ENCODE data around the gene MPV17L2. TPM values are rescaled to one million over a fixed set of nuclear protein-coding genes. Genes with fewer than 3 reads are reported as not detected.

The MPV17L2 gene
- total and polyA plus RNA-seq, 3 donors from 2014 or later = 11.2 to 15.8 (median 15.2) TPM

DNA sequence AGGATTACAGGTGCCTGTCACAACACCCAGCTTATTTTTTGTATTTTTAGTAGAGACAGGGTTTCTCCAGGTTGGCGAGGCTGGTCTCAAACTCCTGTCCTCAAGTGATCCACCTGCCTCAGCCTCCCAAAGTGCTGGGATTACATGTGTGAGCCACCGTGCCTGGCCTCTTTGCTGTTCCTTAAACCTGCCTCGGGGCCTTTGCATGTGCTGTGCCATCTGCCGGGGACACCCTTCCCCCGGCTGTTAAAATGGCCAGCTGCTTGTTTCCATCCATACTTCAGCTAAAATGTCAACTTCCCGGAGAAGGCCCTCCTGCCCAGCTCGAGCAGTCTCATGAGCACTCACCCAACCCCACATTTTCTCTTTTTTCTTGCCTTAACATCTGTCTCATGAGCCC is 52.3 kb downstream of the MPV17L2 start:
- no peak for DNase-seq
- Histone ChIP-seq H3K4me1 (no peaks in the 10 kb centered on the region), H3K27ac (no peak overlapping the region), H3K36me3 (ENCODE audit: low read depth, missing control alignments) (no peaks in the 10 kb centered on the region), H3K27me3 (no peaks in the 10 kb centered on the region), H3K4me3 (no peak overlapping the region), H3K9me3 (no peaks in the 10 kb centered on the region)
- WGBS, 2 donors = 66 to 78% methylated on average over 7 of the region's 7 CpGs
- no peak for TF ChIP-seq POLR2A (IDR thresholded peaks at IDR 0.05)
- TF ChIP-seq, protein P1, sequence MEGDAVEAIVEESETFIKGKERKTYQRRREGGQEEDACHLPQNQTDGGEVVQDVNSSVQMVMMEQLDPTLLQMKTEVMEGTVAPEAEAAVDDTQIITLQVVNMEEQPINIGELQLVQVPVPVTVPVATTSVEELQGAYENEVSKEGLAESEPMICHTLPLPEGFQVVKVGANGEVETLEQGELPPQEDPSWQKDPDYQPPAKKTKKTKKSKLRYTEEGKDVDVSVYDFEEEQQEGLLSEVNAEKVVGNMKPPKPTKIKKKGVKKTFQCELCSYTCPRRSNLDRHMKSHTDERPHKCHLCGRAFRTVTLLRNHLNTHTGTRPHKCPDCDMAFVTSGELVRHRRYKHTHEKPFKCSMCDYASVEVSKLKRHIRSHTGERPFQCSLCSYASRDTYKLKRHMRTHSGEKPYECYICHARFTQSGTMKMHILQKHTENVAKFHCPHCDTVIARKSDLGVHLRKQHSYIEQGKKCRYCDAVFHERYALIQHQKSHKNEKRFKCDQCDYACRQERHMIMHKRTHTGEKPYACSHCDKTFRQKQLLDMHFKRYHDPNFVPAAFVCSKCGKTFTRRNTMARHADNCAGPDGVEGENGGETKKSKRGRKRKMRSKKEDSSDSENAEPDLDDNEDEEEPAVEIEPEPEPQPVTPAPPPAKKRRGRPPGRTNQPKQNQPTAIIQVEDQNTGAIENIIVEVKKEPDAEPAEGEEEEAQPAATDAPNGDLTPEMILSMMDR (IDR thresholded peaks at IDR 0.05) = no peak
- intact Hi-C loops (cut with DNase I; ENCODE audit: low total_unique reads) = no loop called here

Small RNA genes lying within 50 kb of the gene (small RNA-seq; reads per million reads assigned to genes)
- 0 reads per million in 2 donors for gene IFI30

Other genes with a start within 250 kb of the MPV17L2 start
- 10 to 100 TPM; 10.3 to 15.9 TPM for gene KCNN1, start 226.1 kb upstream of the MPV17L2 start, total RNA-seq
- gene KCNN1, start 226.1 kb upstream of the MPV17L2 start, polyA plus RNA-seq (ENCODE audit: insufficient read depth, low read depth, low replicate concordance) = 4.4 TPM
- 10 to 100 TPM; 13.0 to 15.3 TPM for gene ARRDC2, start 185.0 kb upstream of the MPV17L2 start, total RNA-seq
- 10.3 TPM for gene ARRDC2, start 185.0 kb upstream of the MPV17L2 start, polyA plus RNA-seq (ENCODE audit: insufficient read depth, low read depth, low replicate concordance)
- 1 to 10 TPM in 1 of 2 donors, under 1 TPM in 1; 0.39 to 2.5 TPM for gene IL12RB1, start 106.3 kb upstream of the MPV17L2 start, total RNA-seq
- 1.8 TPM for gene IL12RB1, start 106.3 kb upstream of the MPV17L2 start, polyA plus RNA-seq (ENCODE audit: insufficient read depth, low read depth, low replicate concordance)
- 10 to 100 TPM in 1 of 2 donors, 1 to 10 TPM in 1; 9.7 to 11.2 TPM for gene MAST3, start 95.4 kb upstream of the MPV17L2 start, total RNA-seq
- 5.0 TPM for gene MAST3, start 95.4 kb upstream of the MPV17L2 start, polyA plus RNA-seq (ENCODE audit: insufficient read depth, low read depth, low replicate concordance)
- gene PIK3R2, start 40.1 kb upstream of the MPV17L2 start, total RNA-seq = 10 to 100 TPM; 87.6 to 94.3 TPM
- gene PIK3R2, start 40.1 kb upstream of the MPV17L2 start, polyA plus RNA-seq (ENCODE audit: insufficient read depth, low read depth, low replicate concordance) = 21.0 TPM
- gene IFI30, start 19.4 kb upstream of the MPV17L2 start, total RNA-seq = 1 to 10 TPM; 3.2 to 7.4 TPM
- gene IFI30, start 19.4 kb upstream of the MPV17L2 start, polyA plus RNA-seq (ENCODE audit: insufficient read depth, low read depth, low replicate concordance) = 47.6 TPM
- 1 to 10 TPM; 2.8 to 4.6 TPM for gene RAB3A, start 10.8 kb downstream of the MPV17L2 start, total RNA-seq
- gene RAB3A, start 10.8 kb downstream of the MPV17L2 start, polyA plus RNA-seq (ENCODE audit: insufficient read depth, low read depth, low replicate concordance) = 6.3 TPM
- 10 to 100 TPM in 1 of 2 donors, 1 to 10 TPM in 1; 7.1 to 19.5 TPM for gene PDE4C, start 33.2 kb downstream of the MPV17L2 start, total RNA-seq
- gene PDE4C, start 33.2 kb downstream of the MPV17L2 start, polyA plus RNA-seq (ENCODE audit: insufficient read depth, low read depth, low replicate concordance) = 5.7 TPM
- 10 to 100 TPM; 30.1 to 62.3 TPM for gene IQCN, start 81.2 kb downstream of the MPV17L2 start, total RNA-seq
- 88.1 TPM for gene IQCN, start 81.2 kb downstream of the MPV17L2 start, polyA plus RNA-seq (ENCODE audit: insufficient read depth, low read depth, low replicate concordance)
- gene JUND, start 88.4 kb downstream of the MPV17L2 start, total RNA-seq = 100 to 1,000 TPM; 615 to 654 TPM
- gene JUND, start 88.4 kb downstream of the MPV17L2 start, polyA plus RNA-seq (ENCODE audit: insufficient read depth, low read depth, low replicate concordance) = 96.4 TPM
- 100 to 1,000 TPM; 212 to 241 TPM for gene LSM4, start 129.9 kb downstream of the MPV17L2 start, total RNA-seq
- 196 TPM for gene LSM4, start 129.9 kb downstream of the MPV17L2 start, polyA plus RNA-seq (ENCODE audit: insufficient read depth, low read depth, low replicate concordance)
- 10 to 100 TPM; 12.4 to 16.2 TPM for gene PGPEP1, start 147.4 kb downstream of the MPV17L2 start, total RNA-seq
- gene PGPEP1, start 147.4 kb downstream of the MPV17L2 start, polyA plus RNA-seq (ENCODE audit: insufficient read depth, low read depth, low replicate concordance) = 10.8 TPM
- gene GDF15, start 192.9 kb downstream of the MPV17L2 start, total RNA-seq = 1 to 10 TPM in 1 of 2 donors, under 1 TPM in 1; 0.93 to 2.5 TPM
- gene GDF15, start 192.9 kb downstream of the MPV17L2 start, polyA plus RNA-seq (ENCODE audit: insufficient read depth, low read depth, low replicate concordance) = 1.0 TPM
- gene LRRC25, start 204.4 kb downstream of the MPV17L2 start, total RNA-seq = 1 to 10 TPM; 1.6 to 4.0 TPM
- 3.4 TPM for gene LRRC25, start 204.4 kb downstream of the MPV17L2 start, polyA plus RNA-seq (ENCODE audit: insufficient read depth, low read depth, low replicate concordance)
- 100 to 1,000 TPM in 1 of 2 donors, 10 to 100 TPM in 1; 90.3 to 118 TPM for gene SSBP4, start 226.2 kb downstream of the MPV17L2 start, total RNA-seq
- 80.5 TPM for gene SSBP4, start 226.2 kb downstream of the MPV17L2 start, polyA plus RNA-seq (ENCODE audit: insufficient read depth, low read depth, low replicate concordance)
- gene ISYNA1, start 244.9 kb downstream of the MPV17L2 start, total RNA-seq = 1,000 to 10,000 TPM in 1 of 2 donors, 100 to 1,000 TPM in 1; 1,000 to 1,122 TPM
- gene ISYNA1, start 244.9 kb downstream of the MPV17L2 start, polyA plus RNA-seq (ENCODE audit: insufficient read depth, low read depth, low replicate concordance) = 493 TPM

All from testis (tissue), 3 donors.